Right hindlimb (tissue), 1 donor: Measurements from ENCODE around the gene STARD4.

Experiments used
- DNase-seq: peaks from one replicate; pipeline ENCODE4 v3.0.0-alpha.2; 2018

STARD4 gene

DNA sequence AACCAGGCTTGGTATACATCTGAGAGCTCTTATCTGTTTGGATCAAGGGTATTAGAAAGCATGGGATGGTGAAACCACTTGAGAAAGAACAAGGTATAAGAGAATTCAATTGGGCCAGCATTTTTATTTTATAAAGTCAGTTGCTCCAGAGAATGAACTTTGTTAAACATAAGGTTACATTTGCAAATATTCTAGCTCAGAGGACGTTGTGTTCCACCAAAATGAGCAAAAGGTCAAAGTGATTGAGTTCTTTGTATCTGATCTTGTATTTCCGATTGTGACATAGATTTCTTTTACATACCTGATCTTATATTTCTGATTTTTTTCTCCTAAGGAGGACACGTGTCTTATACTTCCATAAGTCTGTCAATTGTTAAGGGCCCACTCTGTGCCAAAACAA, 8.6 kb upstream of the STARD4 start:
- DNase-seq, result no peak

DNA sequence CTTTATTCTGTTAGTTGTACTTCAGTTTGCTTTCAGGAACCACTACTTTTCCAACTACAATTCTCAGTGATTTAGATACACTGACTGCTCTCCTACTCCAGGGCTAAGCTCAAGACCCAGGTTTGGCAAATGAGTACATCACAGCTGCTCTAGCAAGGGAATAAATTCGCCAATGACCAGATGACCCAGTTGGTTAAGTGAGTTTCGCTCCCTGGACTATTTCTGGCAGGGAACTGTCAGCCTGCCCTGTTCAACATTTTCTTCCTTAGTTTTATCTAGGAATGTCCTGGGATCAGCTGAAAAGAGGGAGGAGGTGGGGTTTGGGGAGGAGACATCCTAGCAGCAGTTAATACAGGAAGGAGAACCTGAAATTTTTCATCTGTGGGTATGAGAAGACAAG, 6.4 kb upstream of the STARD4 start:
- no peak for DNase-seq

GRCh38 chr5:111517853-111518501, 5.6 kb upstream of the STARD4 start:
- DNase-seq, result no peak

GRCh38 chr5:111514087-111514486, 1.8 kb upstream of the STARD4 start:
- DNase-seq, result no peak

DNA sequence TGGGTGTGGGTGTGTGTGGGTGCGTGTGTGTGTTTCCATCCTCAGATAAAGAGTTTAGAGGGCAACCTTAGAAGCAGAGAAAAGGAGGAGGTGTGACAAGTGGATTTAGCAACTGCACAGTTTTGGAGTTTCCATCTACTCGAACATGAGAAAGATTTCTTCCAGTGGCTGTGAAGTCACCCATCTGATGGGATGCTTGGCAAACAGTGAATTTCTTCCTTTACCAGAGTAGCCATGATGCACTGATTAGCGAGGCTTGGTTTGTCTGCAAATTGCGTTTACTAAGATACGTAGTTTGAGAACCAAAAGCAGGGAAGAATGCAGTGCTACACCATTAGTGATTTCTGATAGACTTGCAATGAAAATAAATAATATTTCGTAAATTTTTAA, 791 bp upstream of the STARD4 start:
- no peak for DNase-seq

DNA sequence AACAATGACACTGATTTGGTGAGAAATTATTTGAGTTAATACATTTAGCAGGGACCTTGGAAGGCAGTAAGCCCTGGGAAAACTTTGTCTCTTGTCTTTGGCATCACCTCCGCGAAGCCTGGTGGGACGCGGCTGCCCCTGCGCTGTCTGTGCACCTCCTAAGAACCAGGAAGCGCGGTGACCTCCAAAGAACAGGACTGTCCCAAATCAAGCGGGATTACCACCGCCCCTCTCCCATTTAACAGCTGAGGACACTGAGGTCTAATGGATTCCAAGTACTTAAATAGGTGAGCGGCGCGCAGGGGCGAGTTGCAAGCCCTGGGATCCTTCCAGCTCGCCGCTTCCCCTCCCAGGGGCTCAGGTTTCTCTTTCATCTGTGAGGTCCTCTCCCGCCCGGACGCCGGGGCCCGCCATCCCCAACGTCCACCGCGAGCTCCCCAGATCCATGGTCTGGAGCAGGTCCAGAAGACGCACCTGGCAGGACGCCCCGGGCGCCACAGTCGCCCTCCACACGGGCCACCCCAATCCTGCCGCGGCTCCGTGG, 432 bp downstream of the STARD4 start:
- DNase-seq, result no peak

- DNase-seq, result no peak
Observed at GRCh38 chr5:111511174-111511830, 1.0 kb downstream of the STARD4 start.

GRCh38 chr5:111509119-111509518, 3.2 kb downstream of the STARD4 start:
- DNase-seq, result no peak

GRCh38 chr5:111507276-111507675, 5.1 kb downstream of the STARD4 start:
- DNase-seq, result no peak

GRCh38 chr5:111505096-111505495, 7.2 kb downstream of the STARD4 start:
- no peak for DNase-seq

DNA sequence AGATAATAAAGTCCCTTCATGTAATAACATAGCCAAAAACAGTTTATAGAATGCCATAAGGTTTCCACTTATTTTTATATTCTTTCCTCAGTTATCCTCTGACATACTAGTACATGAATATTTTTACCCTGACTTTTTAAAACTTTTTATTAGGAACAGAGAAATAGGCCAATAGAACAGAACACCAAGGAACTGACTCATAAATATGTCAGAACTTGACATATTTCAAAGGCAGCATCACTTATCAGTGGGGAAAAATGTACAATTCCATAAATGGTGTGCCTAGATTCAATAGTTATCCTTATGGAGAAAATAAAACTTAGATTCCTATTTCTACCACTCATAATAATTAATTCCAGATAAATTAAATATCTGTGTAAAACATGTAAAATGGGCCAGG, 9.4 kb downstream of the STARD4 start:
- no peak for DNase-seq

GRCh38 chr5:111498346-111498745, 14.0 kb downstream of the STARD4 start:
- no peak for DNase-seq

DNA sequence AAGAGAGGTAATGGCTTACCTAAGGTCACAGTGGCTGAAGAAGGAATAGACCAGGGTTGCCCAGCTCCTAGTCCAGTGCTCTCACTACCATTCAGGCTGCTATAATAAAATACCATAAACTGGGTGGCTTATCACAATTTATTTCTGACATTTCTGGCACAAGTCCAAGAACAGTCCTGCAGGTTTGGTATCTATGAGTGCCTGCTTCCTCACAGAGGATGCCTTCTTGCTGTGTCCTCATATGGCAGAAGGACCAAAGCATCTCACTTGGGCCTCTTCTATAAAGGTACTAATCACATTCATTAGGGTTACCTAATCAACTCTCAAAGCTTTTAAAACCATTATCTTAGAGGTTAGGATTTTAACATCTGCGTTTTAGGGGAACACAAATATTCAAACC, 17.2 kb downstream of the STARD4 start:
- no peak for DNase-seq

GRCh38 chr5:111494355-111494999, 17.9 kb downstream of the STARD4 start:
- no peak for DNase-seq

- no peak for DNase-seq
Observed at GRCh38 chr5:111493031-111493430, 19.3 kb downstream of the STARD4 start.

DNA sequence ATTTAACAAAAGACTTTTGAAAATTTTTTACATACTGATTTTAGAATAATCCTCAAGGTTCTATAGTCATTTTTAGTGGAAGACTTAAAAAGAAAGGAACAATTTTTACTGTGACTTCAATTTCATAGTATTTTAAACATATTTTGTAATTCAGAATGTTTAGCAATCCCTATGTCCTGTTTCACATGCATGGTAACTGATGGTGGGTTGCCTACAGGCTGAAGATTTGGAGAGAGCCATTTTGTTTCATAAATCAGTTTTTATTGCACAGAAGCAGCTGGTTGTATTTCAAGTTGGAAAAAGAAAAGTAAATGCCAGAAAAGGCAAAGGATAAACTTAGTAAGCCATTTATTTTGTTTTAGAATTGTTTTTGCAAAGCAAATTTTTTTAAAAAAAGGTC, 24.0 kb downstream of the STARD4 start:
- no peak for DNase-seq

DNA sequence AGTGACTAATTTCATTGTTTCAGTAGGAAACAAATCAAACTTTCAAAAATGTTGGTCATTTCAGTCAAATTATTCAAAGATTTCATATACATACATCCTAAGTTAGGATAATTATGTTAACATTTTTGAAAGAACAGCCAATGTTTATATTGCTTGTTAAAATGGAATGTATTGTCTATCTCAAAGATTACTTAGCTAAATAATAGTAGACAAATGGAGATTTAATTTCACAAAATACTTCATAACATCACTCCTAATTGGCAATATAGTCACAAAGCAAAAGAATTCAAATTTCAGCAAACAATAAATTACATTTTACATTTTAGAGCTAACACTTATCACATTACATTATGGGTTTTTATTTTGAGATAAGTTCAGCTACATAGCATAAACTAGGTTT, 25.4 kb downstream of the STARD4 start:
- DNase-seq, result no peak

DNA sequence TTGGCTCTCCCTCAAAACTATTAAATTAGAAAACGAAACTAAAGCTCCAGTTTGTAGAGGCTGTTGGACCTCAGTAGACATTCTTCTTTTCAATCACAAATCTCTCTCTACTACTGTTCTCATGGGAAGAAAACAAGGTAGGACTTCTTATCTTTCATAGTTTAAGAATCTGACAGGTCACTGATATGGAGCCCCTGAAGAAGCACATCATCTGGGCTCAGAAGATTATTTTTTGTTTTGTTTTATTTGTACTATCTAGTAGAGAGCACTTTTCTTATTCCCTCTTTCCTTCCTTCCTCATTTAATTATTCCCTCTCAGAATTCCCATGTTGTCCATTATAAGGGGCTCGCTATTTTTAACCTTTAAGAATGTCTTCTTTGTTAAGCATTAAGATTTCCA, 26.3 kb downstream of the STARD4 start:
- DNase-seq, result no peak

DNA sequence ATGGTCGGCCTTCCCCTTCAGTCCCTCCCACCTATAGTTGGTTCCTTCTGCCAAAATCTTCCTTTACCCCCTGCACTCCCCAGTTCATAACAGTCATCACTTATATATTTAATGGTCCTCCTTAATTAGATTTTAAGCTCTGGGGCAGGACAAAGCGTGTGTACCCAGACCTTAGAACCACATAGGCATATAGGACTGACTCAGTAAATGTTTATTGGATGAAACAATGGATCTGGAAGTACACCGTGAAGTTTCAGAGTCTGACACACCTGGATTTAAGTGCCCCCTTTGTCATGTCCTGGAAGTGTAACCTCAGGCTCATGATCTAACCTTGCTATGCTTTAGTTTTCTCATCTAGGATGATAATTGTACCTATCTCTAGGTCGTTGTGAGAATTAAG, 32.0 kb downstream of the STARD4 start:
- DNase-seq, result no peak

DNA sequence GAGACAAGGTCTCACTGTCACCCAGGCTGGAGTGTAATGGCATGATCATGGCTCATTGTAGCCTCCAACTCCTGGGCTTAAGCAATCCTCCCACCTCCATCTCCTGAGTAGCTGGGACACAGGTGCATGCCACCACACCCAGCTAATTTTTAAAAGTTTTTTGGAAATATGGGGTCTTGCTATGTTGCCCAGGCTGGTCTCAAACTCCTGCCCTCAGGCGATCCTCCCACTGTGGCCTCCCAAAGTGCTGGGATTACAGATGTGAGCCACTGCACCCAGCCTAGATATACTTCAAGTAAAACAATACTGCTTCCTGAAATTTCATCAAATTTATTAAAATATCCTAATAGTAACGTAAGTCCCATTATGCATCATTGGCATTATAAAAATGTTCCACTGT, 33.4 kb downstream of the STARD4 start:
- no peak for DNase-seq

DNA sequence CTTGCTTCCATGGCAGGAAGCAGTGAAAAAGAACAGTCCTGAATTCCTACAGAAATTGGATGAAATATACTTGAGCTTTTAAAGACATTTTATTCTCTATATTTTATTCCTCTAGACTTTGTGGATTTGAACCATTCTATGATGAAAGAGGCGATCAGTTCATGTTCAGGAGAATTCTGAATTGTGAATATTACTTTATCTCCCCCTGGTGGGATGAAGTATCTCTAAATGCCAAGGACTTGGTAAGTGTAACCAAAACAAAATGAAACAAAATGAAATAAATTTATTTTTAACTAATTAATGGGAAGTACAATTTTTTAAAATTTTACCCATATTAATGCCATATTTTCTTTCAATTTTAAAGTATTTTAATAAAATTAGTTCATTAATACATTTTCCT, 34.1 kb downstream of the STARD4 start:
- DNase-seq, result no peak

- no peak for DNase-seq
Observed at GRCh38 chr5:111472579-111472978, 39.8 kb downstream of the STARD4 start.

- DNase-seq, result no peak
Observed at GRCh38 chr5:111472096-111472495, 40.2 kb downstream of the STARD4 start.

GRCh38 chr5:111469903-111470302, 42.4 kb downstream of the STARD4 start:
- DNase-seq, result no peak
